Measurements from ENCODE around the gene HABP4. TPM values are rescaled to one million over a fixed set of nuclear protein-coding genes. Genes with fewer than 3 reads are reported as not detected.

The HABP4 gene
- total and polyA plus RNA-seq, 10 of the 15 experiments (the other 5 are each of a cell fraction or from before 2014, with no cell fraction given), result 1.6 to 15.4 (median 11.6) TPM

GRCh38 chr9:96420468-96421219 is 29.3 kb upstream of the HABP4 start (continued):
- TF ChIP-seq RFX5 (IDR thresholded peaks at IDR 0.05; ENCODE audit: low read depth, low read length) (no peak), PAX8 (IDR thresholded peaks at IDR 0.05) (no peak), SMARCA5 (IDR thresholded peaks at IDR 0.05) (peak; percentile 25; the same call in 1 of the 2 replicates), USF2 (IDR thresholded peaks at IDR 0.05; ENCODE audit: borderline replicate concordance, low read depth, low read length) (no peak), ZNF687 (IDR thresholded peaks at IDR 0.05) (peak; percentile 100), SREBF1 (IDR thresholded peaks at IDR 0.05; ENCODE audit: low read length) (no peak), HSF1 (IDR thresholded peaks at IDR 0.05; ENCODE audit: low read depth, low read length) (no peak), FOXM1 (IDR thresholded peaks at IDR 0.05; ENCODE audit: low read depth, low read length) (no peak), CUX1 (IDR thresholded peaks at IDR 0.05; ENCODE audit: insufficient replicate concordance, low read depth, low read length) (no peak), EZH2 (IDR thresholded peaks at IDR 0.05; ENCODE audit: borderline replicate concordance, control insufficient read depth, low read depth, low read length) (no peak), KDM1A (IDR thresholded peaks at IDR 0.05; ENCODE audit: borderline replicate concordance) (no peak), NR2C2 (IDR thresholded peaks at IDR 0.05; ENCODE audit: borderline replicate concordance, control insufficient read depth, insufficient read length, low read depth) (no peak), NKRF (conservative IDR thresholded peaks at IDR 0.05) (no peak)

Data from GM12878 (cell line).